ENCODE measurements around the gene TRPV2. TPM values are rescaled to one million over a fixed set of nuclear protein-coding genes. Genes with fewer than 3 reads are reported as not detected.

The TRPV2 gene
- total and polyA plus RNA-seq, 12 donors, result 4.6 to 25.4 (median 9.1) TPM

DNA sequence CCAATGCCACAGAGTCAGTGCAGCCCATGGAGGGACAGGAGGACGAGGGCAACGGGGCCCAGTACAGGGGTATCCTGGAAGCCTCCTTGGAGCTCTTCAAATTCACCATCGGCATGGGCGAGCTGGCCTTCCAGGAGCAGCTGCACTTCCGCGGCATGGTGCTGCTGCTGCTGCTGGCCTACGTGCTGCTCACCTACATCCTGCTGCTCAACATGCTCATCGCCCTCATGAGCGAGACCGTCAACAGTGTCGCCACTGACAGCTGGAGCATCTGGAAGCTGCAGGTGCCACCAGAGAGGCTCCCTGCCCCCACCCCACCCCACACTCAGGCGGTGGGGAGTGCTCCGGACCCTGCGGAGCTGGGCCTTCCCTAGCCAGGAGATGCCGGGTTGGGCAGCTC lies 16.6 kb downstream of the TRPV2 start:
- Histone ChIP-seq H3K27ac (no peak overlapping the region), H3K27me3 (no peaks in the 10 kb centered on the region), H3K4me3 (no peak overlapping the region), H3K4me1 (no peaks in the 10 kb centered on the region), H3K36me3 (peaks cover 0 to 58% (median 0%) of the 10 kb centered on the region in 9 donors), H3K9me3 (no peaks in the 10 kb centered on the region)
- DNase-seq (no peak), ATAC-seq (no peak)
- intact Hi-C loops (cut with DNase I), result loop anchor here in 2 of 10 donors (10.0 kb wide), 1 partner anchor 47 kb away; the partner anchor contains the start of gene UBB (in 2 of the 2)
- 90 to 96% methylated on average over 15 of the region's 15 CpGs for WGBS, 2 donors
- no peak for TF ChIP-seq CTCF (IDR thresholded peaks at IDR 0.05)

GRCh38 chr17:16433514-16433913 lies 18.1 kb downstream of the TRPV2 start:
- Histone ChIP-seq H3K27me3 (no peaks in the 10 kb centered on the region), H3K4me3 (no peak overlapping the region), H3K4me1 (peaks cover 0 to 6% (median 4%) of the 10 kb centered on the region in 9 donors), H3K27ac (no peak overlapping the region), H3K36me3 (peaks cover 0 to 43% (median 0%) of the 10 kb centered on the region in 9 donors), H3K9me3 (no peaks in the 10 kb centered on the region)
- no peak for TF ChIP-seq CTCF (IDR thresholded peaks at IDR 0.05)
- DNase-seq (no peak), ATAC-seq (no peak)
- 74 to 94% methylated on average over 5 of the region's 5 CpGs for WGBS, 2 donors
- intact Hi-C loops (cut with DNase I), result loop anchor here in 2 of 10 donors (10.0 kb wide), 1 partner anchor 49 kb away; the partner anchor contains the start of gene UBB (in 2 of the 2)

GRCh38 chr17:16434662-16435061 lies 19.3 kb downstream of the TRPV2 start:
- no peaks in the 10 kb centered on the region for H3K9me3 ChIP-seq
- TF ChIP-seq CTCF (IDR thresholded peaks at IDR 0.05), result no peak

GRCh38 chr17:16435925-16436886 lies 20.8 kb downstream of the TRPV2 start:
- Histone ChIP-seq H3K27me3 (no peaks in the 10 kb centered on the region), H3K36me3 (peaks cover 0 to 34% (median 5%) of the 10 kb centered on the region in 9 donors), H3K4me1 (peaks cover 7 to 24% (median 18%) of the 10 kb centered on the region in 9 donors), H3K27ac (no peak overlapping the region), H3K4me3 (no peak overlapping the region), H3K9me3 (no peaks in the 10 kb centered on the region)
- ATAC-seq, result no peak
- DNase-seq, result no peak
- 70 to 74% methylated on average over 14 of the region's 14 CpGs for WGBS, 2 donors
- intact Hi-C loops (cut with DNase I), result loop anchor here in 5 of 10 donors (5.0 to 10.0 kb wide), 3 partner anchors 49 to 54 kb away; partner anchors contain the start of gene UBB (in 3 of the 5)
- TF ChIP-seq CTCF (IDR thresholded peaks at IDR 0.05), result no peak

More at GRCh38 chr17:16434662-16435061, 19.3 kb downstream of the TRPV2 start:
- Histone ChIP-seq H3K4me1 (peaks cover 0 to 8% (median 7%) of the 10 kb centered on the region in 9 donors), H3K36me3 (peaks cover 0 to 32% (median 0%) of the 10 kb centered on the region in 9 donors), H3K27me3 (no peaks in the 10 kb centered on the region), H3K27ac (no peak overlapping the region), H3K4me3 (no peak overlapping the region)
- no peak for ATAC-seq
- DNase-seq, result no peak
- 66 to 72% methylated on average over 8 of the region's 8 CpGs for WGBS, 2 donors
- intact Hi-C loops (cut with DNase I), result loop anchor here in 5 of 10 donors (5.0 to 10.0 kb wide), 3 partner anchors 47 to 52 kb away; partner anchors contain the start of gene UBB (in 3 of the 5)
